Measurements from ENCODE around the gene PTPRO. TPM values are rescaled to one million over a fixed set of nuclear protein-coding genes. Genes with fewer than 3 reads are reported as not detected.

Gene PTPRO
- total RNA-seq, 1 donor from 2014 or later: 1.2 TPM

GRCh38 chr12:15541996-15542631 lies 219.8 kb downstream of the PTPRO start:
- intact Hi-C loops (cut with DNase I): no loop called here
- DNase-seq (ENCODE audit: low spot score): no peak

GRCh38 chr12:15543347-15543746 lies 221.0 kb downstream of the PTPRO start:
- intact Hi-C loops (cut with DNase I): no loop called here
- DNase-seq (ENCODE audit: low spot score): no peak

GRCh38 chr12:15544589-15544988 lies 222.3 kb downstream of the PTPRO start:
- intact Hi-C loops (cut with DNase I): no loop called here

GRCh38 chr12:15545334-15545733 lies 223.0 kb downstream of the PTPRO start:
- intact Hi-C loops (cut with DNase I): no loop called here
- DNase-seq (ENCODE audit: low spot score): no peak

More at GRCh38 chr12:15544589-15544988, 222.3 kb downstream of the PTPRO start:
- no peak for DNase-seq (ENCODE audit: low spot score)

- intact Hi-C loops (cut with DNase I): no loop called here
- DNase-seq (ENCODE audit: low spot score): no peak
These were observed 223.9 kb downstream of the PTPRO start for GRCh38 chr12:15546102-15546701.

GRCh38 chr12:15547063-15547462 lies 224.8 kb downstream of the PTPRO start:
- intact Hi-C loops (cut with DNase I): no loop called here
- no peak for DNase-seq (ENCODE audit: low spot score)

GRCh38 chr12:15547691-15548090 lies 225.4 kb downstream of the PTPRO start:
- DNase-seq (ENCODE audit: low spot score): no peak
- intact Hi-C loops (cut with DNase I): no loop called here

GRCh38 chr12:15550793-15551192 lies 228.5 kb downstream of the PTPRO start:
- no peak for DNase-seq (ENCODE audit: low spot score)
- intact Hi-C loops (cut with DNase I): no loop called here

- no peak for DNase-seq (ENCODE audit: low spot score)
- intact Hi-C loops (cut with DNase I): no loop called here
These were observed 233.1 kb downstream of the PTPRO start for GRCh38 chr12:15555446-15555845.

- intact Hi-C loops (cut with DNase I): no loop called here
- DNase-seq (ENCODE audit: low spot score): no peak
These were observed 234.2 kb downstream of the PTPRO start for GRCh38 chr12:15556411-15557102.

GRCh38 chr12:15558915-15559528 lies 236.7 kb downstream of the PTPRO start:
- intact Hi-C loops (cut with DNase I): no loop called here

GRCh38 chr12:15561396-15561795 lies 239.1 kb downstream of the PTPRO start:
- DNase-seq (ENCODE audit: low spot score): no peak
- intact Hi-C loops (cut with DNase I): no loop called here

More at GRCh38 chr12:15558915-15559528, 236.7 kb downstream of the PTPRO start:
- DNase-seq (ENCODE audit: low spot score): no peak

- no peak for DNase-seq (ENCODE audit: low spot score)
- intact Hi-C loops (cut with DNase I): no loop called here
These were observed 240.0 kb downstream of the PTPRO start for GRCh38 chr12:15562263-15562662.

- no peak for DNase-seq (ENCODE audit: low spot score)
- intact Hi-C loops (cut with DNase I): no loop called here
These were observed 241.4 kb downstream of the PTPRO start for GRCh38 chr12:15563663-15564062.

- DNase-seq (ENCODE audit: low spot score): no peak
- intact Hi-C loops (cut with DNase I): no loop called here
These were observed 252.0 kb downstream of the PTPRO start for GRCh38 chr12:15574353-15574752.

- no peak for DNase-seq (ENCODE audit: low spot score)
- intact Hi-C loops (cut with DNase I): no loop called here
These were observed 253.6 kb downstream of the PTPRO start for GRCh38 chr12:15575671-15576541.

- intact Hi-C loops (cut with DNase I): loop anchor here (5.0 kb wide), 2 partner anchors 48 to 303 kb away; no protein-coding TSS in a partner anchor
- no peak for DNase-seq (ENCODE audit: low spot score)
These were observed 258.1 kb downstream of the PTPRO start for GRCh38 chr12:15580431-15580830.

GRCh38 chr12:15581006-15581405 lies 258.7 kb downstream of the PTPRO start:
- intact Hi-C loops (cut with DNase I): loop anchor here (5.0 kb wide), 2 partner anchors 49 to 304 kb away; no protein-coding TSS in a partner anchor
- DNase-seq (ENCODE audit: low spot score): no peak

GRCh38 chr12:15583804-15584203 lies 261.5 kb downstream of the PTPRO start:
- intact Hi-C loops (cut with DNase I): loop anchor here (5.0 kb wide), 2 partner anchors 52 to 307 kb away; no protein-coding TSS in a partner anchor
- DNase-seq (ENCODE audit: low spot score): no peak
